GM18858 (cell line): ENCODE measurements around the gene SPA17.

Experiments used
- ATAC-seq: cut with Tn5 transposase; IDR thresholded peaks from one replicate; pipeline ENCODE4 v1.9.1; 2021; ENCODE audit not compliant: unreplicated experiment

SPA17 gene

DNA sequence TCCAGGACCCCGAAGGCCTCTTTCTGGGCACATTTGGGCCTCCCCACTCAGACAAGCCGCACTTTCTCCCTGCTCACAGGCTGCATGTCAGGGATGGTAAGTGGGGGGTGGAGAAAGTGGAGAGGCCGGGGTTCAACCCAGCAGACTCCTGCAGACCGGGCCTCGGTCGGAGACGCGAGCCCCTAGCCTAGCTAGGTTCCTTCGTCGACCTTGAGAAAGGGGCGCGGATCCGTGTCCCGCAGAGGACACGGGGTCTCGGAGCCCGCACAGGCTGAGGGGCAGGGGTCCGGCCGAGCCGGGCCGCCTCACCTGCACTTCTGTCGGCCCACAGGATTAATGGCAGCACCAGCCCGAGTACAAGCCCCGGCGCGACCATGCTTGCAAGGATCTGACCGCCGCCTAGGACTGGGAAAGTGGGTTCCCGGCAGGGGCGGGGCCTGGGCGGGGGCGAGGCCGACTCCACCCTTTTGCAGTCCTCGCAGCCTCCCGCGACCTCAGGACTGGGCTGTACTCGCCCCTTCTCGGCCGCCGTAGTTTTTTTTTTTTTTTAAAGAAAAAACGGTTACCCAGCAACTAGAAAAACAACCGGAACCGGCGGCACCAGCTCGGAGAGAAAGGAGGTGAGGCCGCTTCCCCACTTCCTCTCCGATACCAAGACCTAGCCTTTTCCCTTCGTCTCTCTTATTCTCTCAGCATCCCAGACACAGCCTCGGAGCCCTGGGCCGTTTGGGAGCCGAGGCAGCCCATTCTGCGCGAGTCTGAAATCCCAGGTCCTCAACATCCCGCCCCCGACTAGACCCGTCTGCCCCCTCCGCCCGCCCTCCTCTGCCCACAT is at the start of gene SPA17, which contains the start of gene SIAE:
SPA17 (plus strand) TSS at position 572 of the 835 bp plus-strand sequence. CDS start 1,361 bp downstream, outside the sequence.
SIAE (minus strand) TSS at position 407 of the 835 bp plus-strand sequence; CDS start at position 376, 31 bp downstream.
- peak; percentile 52 for ATAC-seq

- ATAC-seq: no peak
Measured at GRCh38 chr11:124625504-124626168, 48.1 kb upstream of the SPA17 start.

DNA sequence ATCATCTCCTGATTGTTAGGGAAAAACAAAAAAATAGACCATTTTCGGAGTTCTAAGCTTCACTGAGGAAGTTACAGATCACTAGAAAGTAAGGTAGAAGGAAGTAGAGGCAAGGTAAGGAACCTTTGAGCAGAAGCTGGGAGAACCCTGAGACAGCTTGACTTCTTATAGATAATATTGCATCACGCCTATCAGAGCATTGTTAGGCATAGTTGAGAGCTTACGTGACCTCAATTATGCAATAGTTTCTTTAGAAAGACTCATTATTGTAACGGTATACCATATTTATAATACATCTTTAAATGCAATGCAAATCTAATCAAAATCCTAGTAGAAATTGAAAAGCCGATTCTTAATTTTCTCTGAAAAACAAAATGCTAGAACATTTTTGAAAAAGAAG is 46.2 kb upstream of the SPA17 start:
- ATAC-seq: no peak

DNA sequence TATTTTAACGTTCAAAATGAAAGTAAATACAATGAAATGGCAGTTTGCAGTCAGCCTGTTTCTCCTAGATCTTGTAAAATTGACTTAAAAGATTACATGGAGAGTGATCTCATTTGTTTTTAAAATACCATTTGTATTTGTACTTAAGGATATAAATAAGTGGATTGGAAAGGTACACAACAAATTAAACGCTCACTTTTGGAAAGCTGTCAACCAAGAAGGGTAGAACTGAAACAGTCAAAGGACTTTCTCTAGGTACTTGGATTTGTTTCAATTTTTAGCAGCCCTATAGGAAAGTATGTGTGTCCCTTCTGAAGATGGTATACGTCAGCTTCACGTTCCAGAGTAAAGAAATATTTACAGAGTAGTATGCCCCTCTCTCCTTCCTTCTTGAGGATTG is 43.7 kb upstream of the SPA17 start:
- no peak for ATAC-seq

DNA sequence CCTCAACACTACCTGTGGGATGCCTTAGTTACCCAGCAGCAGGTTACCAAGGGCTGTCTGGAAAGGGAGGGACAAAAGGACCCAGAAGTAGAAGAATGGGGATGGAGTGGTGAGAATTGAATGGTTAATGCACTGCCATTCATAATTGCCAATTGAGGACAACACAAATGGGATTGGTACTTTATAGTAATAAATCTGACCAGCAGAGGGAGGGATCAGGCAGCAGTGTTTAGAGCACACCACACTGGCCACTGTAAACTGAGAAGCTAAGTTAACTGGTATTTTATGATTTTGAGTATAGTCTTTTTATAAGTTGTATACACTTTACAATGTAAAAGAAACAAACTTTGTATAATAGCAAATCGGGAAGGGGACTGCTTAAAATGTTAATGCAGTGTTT is 40.3 kb upstream of the SPA17 start:
- ATAC-seq: no peak

DNA sequence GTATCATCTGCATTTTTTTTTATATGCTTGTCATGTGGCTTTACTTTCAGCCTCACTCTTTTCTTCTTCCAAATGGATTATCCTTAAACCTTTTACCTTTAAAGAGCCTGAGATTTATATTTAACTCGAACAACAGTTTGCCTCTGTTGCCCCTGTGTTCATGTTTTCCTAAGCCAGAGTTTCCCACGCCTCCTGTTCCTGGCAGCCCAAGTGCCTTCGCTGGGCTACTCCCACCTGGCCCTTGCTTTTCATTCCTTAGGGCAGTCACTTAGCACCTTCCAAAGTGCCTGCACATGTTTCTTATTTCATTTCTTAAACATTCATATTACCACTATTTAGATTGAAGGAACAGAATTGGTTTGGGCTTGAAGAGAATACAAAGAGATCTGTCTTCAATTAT is 37.8 kb upstream of the SPA17 start:
- ATAC-seq: no peak

GRCh38 chr11:124638500-124638899 is 35.2 kb upstream of the SPA17 start:
- no peak for ATAC-seq

DNA sequence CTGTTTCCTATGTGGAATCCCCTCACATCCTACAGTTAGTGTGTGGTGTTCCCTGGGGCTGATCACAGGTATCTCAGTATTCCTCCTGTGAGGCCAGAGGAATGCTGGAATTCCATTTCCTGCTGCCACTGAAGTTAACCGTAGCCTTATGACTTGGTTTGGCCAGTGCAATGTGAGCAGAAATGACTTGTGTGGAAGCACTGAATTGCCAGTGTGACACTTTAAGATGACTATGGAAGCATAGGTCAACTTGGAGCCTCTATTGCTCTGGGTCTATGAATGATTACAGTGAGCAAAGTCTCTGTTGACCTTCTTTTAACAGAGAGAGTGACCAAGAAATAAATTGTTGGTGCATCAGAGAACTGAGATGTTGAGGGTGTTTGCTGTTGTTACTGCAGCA is 34.5 kb upstream of the SPA17 start:
- no peak for ATAC-seq

DNA sequence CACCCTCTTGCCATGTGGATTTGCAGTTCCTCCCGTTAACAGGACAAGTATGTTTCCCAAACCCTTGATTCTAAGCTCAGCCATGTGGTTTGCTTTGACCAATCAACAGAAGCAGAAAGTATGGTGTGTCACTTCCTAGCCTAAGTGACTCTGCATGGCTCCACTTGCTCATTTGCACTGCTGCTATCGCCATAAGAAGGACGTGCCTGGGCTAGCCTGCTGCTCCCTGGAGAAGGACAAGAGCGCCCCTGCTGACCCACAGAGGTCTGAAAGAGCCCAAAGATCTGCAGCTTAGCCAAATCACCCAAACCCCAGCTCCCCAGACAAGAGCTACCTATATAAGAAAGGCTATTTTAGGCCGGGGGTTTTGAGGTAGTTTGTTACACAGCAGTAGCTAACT is 33.0 kb upstream of the SPA17 start:
- ATAC-seq: no peak

DNA sequence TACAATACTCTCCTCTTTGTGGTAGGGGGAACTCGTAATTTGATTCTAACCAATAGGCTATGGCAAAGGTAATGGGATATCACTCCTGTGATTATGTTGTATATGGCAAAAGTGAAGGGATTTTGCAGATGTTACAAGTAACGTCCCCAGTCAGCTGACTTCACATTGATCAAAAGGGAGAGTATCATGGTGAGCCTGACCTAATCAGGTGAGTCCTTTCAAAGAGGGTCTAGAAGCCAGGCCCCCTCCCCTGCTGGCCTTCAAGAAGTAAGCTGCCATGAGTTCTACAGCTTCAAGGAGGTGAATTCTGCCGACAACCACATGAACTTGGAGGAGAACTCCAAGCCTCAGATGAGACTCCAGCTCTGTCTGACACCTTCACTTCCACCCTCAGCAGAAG is 31.1 kb upstream of the SPA17 start:
- no peak for ATAC-seq

GRCh38 chr11:124643042-124643604 is 30.6 kb upstream of the SPA17 start:
- no peak for ATAC-seq

GRCh38 chr11:124643605-124644425 is 29.9 kb upstream of the SPA17 start:
- no peak for ATAC-seq

GRCh38 chr11:124644426-124645280 is 29.1 kb upstream of the SPA17 start:
- ATAC-seq: no peak

- no peak for ATAC-seq
Measured at GRCh38 chr11:124646148-124646547, 27.6 kb upstream of the SPA17 start.

- ATAC-seq: no peak
Measured at GRCh38 chr11:124648610-124649009, 25.1 kb upstream of the SPA17 start.

- ATAC-seq: no peak
Measured at GRCh38 chr11:124656774-124657630, 16.7 kb upstream of the SPA17 start.

- no peak for ATAC-seq
Measured at GRCh38 chr11:124657904-124658303, 15.8 kb upstream of the SPA17 start.

DNA sequence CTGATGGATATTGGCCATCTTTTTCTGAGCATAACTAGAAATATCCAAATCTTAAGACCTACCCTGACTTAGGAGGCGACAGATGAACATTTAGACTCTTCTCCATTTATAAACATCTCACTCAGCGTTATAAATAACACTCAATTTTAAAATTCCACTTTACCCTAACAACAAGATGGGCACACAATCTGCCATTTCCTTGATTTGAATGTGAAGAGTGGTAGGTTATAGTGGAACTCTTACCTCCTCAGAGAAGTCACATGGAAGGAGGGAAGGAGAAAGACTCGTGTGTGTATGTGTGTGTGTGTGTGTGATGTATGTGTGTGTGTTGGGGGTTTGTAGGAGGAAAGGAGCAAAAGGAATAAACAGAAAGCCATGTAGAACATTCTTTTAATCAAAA is 15.2 kb upstream of the SPA17 start:
- ATAC-seq: no peak

DNA sequence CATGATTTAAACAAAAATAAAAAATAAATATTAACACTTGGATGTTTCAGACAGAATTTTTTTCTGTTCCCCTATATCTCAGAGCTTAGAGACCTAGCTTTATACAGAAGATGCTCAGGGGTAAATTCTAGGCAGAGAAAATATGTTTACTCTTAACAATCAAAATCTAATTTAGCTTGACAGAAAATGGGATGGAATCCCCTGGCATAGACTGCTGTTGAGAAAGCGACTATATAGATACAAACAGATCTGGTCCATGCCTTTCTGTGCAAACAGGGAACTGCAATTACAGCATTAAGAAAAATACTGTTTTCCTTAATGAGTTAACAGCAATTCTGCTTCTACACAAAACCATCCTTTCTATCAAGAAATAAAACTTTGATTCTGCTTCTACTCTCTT is 14.7 kb upstream of the SPA17 start:
- ATAC-seq: no peak
